GM12872 (cell line): ENCODE data around the gene GRM7.
A peak's percentile ranks its signal among the peaks of the same experiment; 100 is the strongest.

Experiments
- CTCF ChIP-seq: IDR thresholded peaks from 3 replicates; pipeline ENCODE4 v1.5.1; 2011; ENCODE audit warnings: low read depth, mild to moderate bottlenecking, low read length, moderate library complexity; ENCODE audit not compliant: insufficient read depth

The GRM7 gene

GRCh38 chr3:6915898-6916297, 55.0 kb downstream of the GRM7 start:
- TF ChIP-seq CTCF, result no peak

GRCh38 chr3:6921066-6921465, 60.2 kb downstream of the GRM7 start:
- no peak for TF ChIP-seq CTCF

GRCh38 chr3:6921876-6922275, 61.0 kb downstream of the GRM7 start:
- TF ChIP-seq CTCF, result no peak

GRCh38 chr3:6928064-6928463, 67.1 kb downstream of the GRM7 start:
- TF ChIP-seq CTCF, result no peak

GRCh38 chr3:6929918-6930317, 69.0 kb downstream of the GRM7 start:
- TF ChIP-seq CTCF, result no peak

GRCh38 chr3:6935418-6935817, 74.5 kb downstream of the GRM7 start:
- TF ChIP-seq CTCF, result peak; percentile 27; the same call in 1 of the 3 replicates

- 0 out of 3 replicates have a peak, but pooled peaks have one; percentile 11 for TF ChIP-seq CTCF
These were observed 75.1 kb downstream of the GRM7 start for GRCh38 chr3:6935970-6936369.

- no peak for TF ChIP-seq CTCF
These were observed 101.9 kb downstream of the GRM7 start for GRCh38 chr3:6962801-6963200.
